SK-N-SH treated with all-trans-retinoic acid at 6 μM for 48 hours (cell line): ENCODE results near the gene LYL1.

Source experiments
- ATAC-seq: fragments of 200-7000 bp; cut with Tn5 transposase; 3 replicates; pipeline ENCODE4 v1.9.1; 2020; ENCODE audit warnings: mild to moderate bottlenecking, moderate library complexity
- BACH2 ChIP-seq: fragments of 250-450 bp; sonication (Bioruptor Pico); IDR thresholded peaks from 2 replicates; pipeline ENCODE4 v1.9.0; 2021; ENCODE audit warnings: mild to moderate bottlenecking, borderline replicate concordance
- CSDC2 ChIP-seq: fragments of 250-450 bp; sonication (Bioruptor Pico); IDR thresholded peaks from 2 replicates; pipeline ENCODE4 v1.5.0; 2020; ENCODE audit warnings: mild to moderate bottlenecking, moderate library complexity
- CSRNP3 ChIP-seq: fragments of 250-450 bp; sonication (Bioruptor Pico); IDR thresholded peaks from 2 replicates; pipeline ENCODE4 v1.5.1; 2021; ENCODE audit warnings: mild to moderate bottlenecking, moderate library complexity
- ESRRG ChIP-seq: fragments of 250-450 bp; sonication (Bioruptor Pico); IDR thresholded peaks from 2 replicates; pipeline ENCODE4 v1.6.1; 2021; ENCODE audit warnings: mild to moderate bottlenecking
- GLIS3 ChIP-seq: fragments of 250-450 bp; sonication (Bioruptor Pico); IDR thresholded peaks from 2 replicates; pipeline ENCODE4 v1.5.0; 2020; ENCODE audit warnings: mild to moderate bottlenecking, moderate library complexity
- ISL1 ChIP-seq: fragments of 250-450 bp; sonication (Bioruptor Pico); IDR thresholded peaks from 2 replicates; pipeline ENCODE4 v2.1.2; 2022; ENCODE audit warnings: mild to moderate bottlenecking, moderate library complexity
- OSR1 ChIP-seq: fragments of 250-450 bp; sonication (Bioruptor Pico); IDR thresholded peaks from 2 replicates; pipeline ENCODE4 v1.8.0; 2022; ENCODE audit warnings: moderate library complexity, mild to moderate bottlenecking, inconsistent platforms
- PATZ1 ChIP-seq: fragments of 250-450 bp; sonication (Bioruptor Pico); IDR thresholded peaks from 2 replicates; pipeline ENCODE4 v1.8.0; 2020; ENCODE audit warnings: mild to moderate bottlenecking, moderate library complexity, borderline replicate concordance
- POU6F1 ChIP-seq: fragments of 250-450 bp; sonication (Bioruptor Pico); IDR thresholded peaks from 2 replicates; pipeline ENCODE4 v1.8.0; 2021; ENCODE audit warnings: low read depth, mild to moderate bottlenecking, moderate library complexity, borderline replicate concordance
- PPARA ChIP-seq: fragments of 250-450 bp; sonication (Bioruptor Pico); IDR thresholded peaks from 2 replicates; pipeline ENCODE4 v1.5.0; 2020; ENCODE audit warnings: mild to moderate bottlenecking, borderline replicate concordance
- RARB ChIP-seq: fragments of 250-450 bp; sonication (Bioruptor Pico); IDR thresholded peaks from 2 replicates; pipeline ENCODE4 v1.8.0; 2021; ENCODE audit warnings: mild to moderate bottlenecking, moderate library complexity
- SNAI2 ChIP-seq: fragments of 250-450 bp; sonication (Bioruptor Pico); IDR thresholded peaks from 2 replicates; pipeline ENCODE4 v1.5.0; 2020; ENCODE audit warnings: mild to moderate bottlenecking, moderate library complexity
- TOX ChIP-seq: fragments of 250-450 bp; sonication (Bioruptor Pico); IDR thresholded peaks from 2 replicates; pipeline ENCODE4 v1.8.0; 2021; ENCODE audit warnings: mild to moderate bottlenecking, moderate library complexity, borderline replicate concordance
- TSHZ2 ChIP-seq: fragments of 250-450 bp; sonication (Bioruptor Pico); IDR thresholded peaks from 2 replicates; pipeline ENCODE4 v1.5.0; 2020; ENCODE audit warnings: mild to moderate bottlenecking, moderate library complexity
- ZC3H10 ChIP-seq: fragments of 250-450 bp; sonication (Bioruptor Pico); IDR thresholded peaks from 2 replicates; pipeline ENCODE4 v1.5.1; 2021; ENCODE audit warnings: mild to moderate bottlenecking, moderate library complexity
- ZFP3 ChIP-seq: fragments of 250-450 bp; sonication (Bioruptor Pico); IDR thresholded peaks from 2 replicates; pipeline ENCODE4 v1.5.0; 2020; ENCODE audit warnings: mild to moderate bottlenecking, moderate library complexity
- ZFP30 ChIP-seq: fragments of 450-650 bp; formaldehyde crosslinking; IDR thresholded peaks from 2 replicates; pipeline ENCODE4 v1.5.0; 2022; ENCODE audit warnings: mild to moderate bottlenecking, moderate library complexity
- ZNF565 ChIP-seq: fragments of 450-650 bp; formaldehyde crosslinking; conservative IDR thresholded peaks from 2 replicates; pipeline ENCODE4 v1.5.0; 2020; ENCODE audit warnings: low read depth, mild to moderate bottlenecking, moderate library complexity
- ZNF8 ChIP-seq: fragments of 450-650 bp; formaldehyde crosslinking; IDR thresholded peaks from 2 replicates; pipeline ENCODE4 v1.5.0; 2020; ENCODE audit warnings: mild to moderate bottlenecking, moderate library complexity

The LYL1 gene

GRCh38 chr19:13073263-13073662 is 29.4 kb downstream of the LYL1 start (continued):
- no peak for TF ChIP-seq TSHZ2
- TF ChIP-seq, all 23 proteins: peak for 0

- ATAC-seq = no peak
- TF ChIP-seq ZFP30 (CRISPR knock-in tag) (no peak), OSR1 (CRISPR knock-in tag) (no peak), CSDC2 (CRISPR knock-in tag) (no peak), GLIS3 (no peak), ZFP3 (CRISPR knock-in tag) (no peak), SNAI2 (no peak), ZNF8 (CRISPR knock-in tag) (no peak), POU6F1 (CRISPR knock-in tag) (no peak), TOX (no peak), TSHZ2 (no peak), ZNF565 (no peak), ZC3H10 (CRISPR knock-in tag) (no peak), CSRNP3 (no peak), RARB (CRISPR knock-in tag) (no peak), PATZ1 (CRISPR knock-in tag) (no peak), PPARA (CRISPR knock-in tag) (no peak), ISL1 (CRISPR knock-in tag) (no peak), BACH2 (no peak), ESRRG (CRISPR knock-in tag) (no peak)
These were observed 30.3 kb downstream of the LYL1 start for GRCh38 chr19:13072188-13072908.

GRCh38 chr19:13071444-13072187 is 31.0 kb downstream of the LYL1 start:
- no peak for ATAC-seq
- no peak for TF ChIP-seq SNAI2
- TF ChIP-seq POU6F1 (CRISPR knock-in tag) = no peak
- TF ChIP-seq ESRRG (CRISPR knock-in tag) = no peak
